WTC11 (cell line): ENCODE data around the gene TSPAN17. TPM values are rescaled to one million over a fixed set of nuclear protein-coding genes. Genes with fewer than 3 reads are reported as not detected.

ENCODE experiments used
- ATAC-seq: fragments of 200-7000 bp; cut with Tn5 transposase; 2 replicates; pipeline ENCODE4 v1.10.0; 2021; ENCODE audit warnings: mild to moderate bottlenecking, moderate library complexity
- CTCF ChIA-PET: fragments of 300-600 bp; sonication (Branson Sonifier 250); formaldehyde crosslinking; loops from one replicate; lab custom pipeline; 2021; ENCODE audit warnings: antibody characterized with exemption; lab: Charles Lee
- POLR2A ChIA-PET: fragments of 350-600 bp; sonication (Branson Sonifier 250); formaldehyde crosslinking; loops from one replicate; lab custom pipeline; 2021; ENCODE audit warnings: antibody characterized with exemption; lab: Charles Lee
- DNase-seq: peaks from one replicate; pipeline ENCODE4 v3.0.0; 2021; ENCODE audit warnings: low spot score
- H3K27ac Mint-ChIP-seq: 2 replicates; pipeline ENCODE4 v1.8.0; 2021; ENCODE audit warnings: mixed read lengths
- H3K27me3 Mint-ChIP-seq: 2 replicates; pipeline ENCODE4 v1.8.0; 2021; ENCODE audit warnings: low read depth, mild to moderate bottlenecking, moderate library complexity, mixed read lengths
- H3K36me3 Mint-ChIP-seq: 2 replicates; pipeline ENCODE4 v1.8.0; 2021; ENCODE audit warnings: mixed read lengths
- H3K4me1 Mint-ChIP-seq: 2 replicates; pipeline ENCODE4 v1.8.0; 2022; ENCODE audit warnings: mixed read lengths
- H3K4me3 Mint-ChIP-seq: 2 replicates; pipeline ENCODE4 v1.8.0; 2021; ENCODE audit warnings: mild to moderate bottlenecking, moderate library complexity, mixed read lengths
- H3K9me3 Mint-ChIP-seq: 2 replicates; pipeline ENCODE4 v1.8.0; 2021; ENCODE audit warnings: mixed read lengths
- CDX4 ChIP-seq: fragments of 250-450 bp; sonication (Bioruptor Pico); IDR thresholded peaks from 2 replicates; pipeline ENCODE4 v1.9.0; 2021; ENCODE audit warnings: moderate library complexity, mild to moderate bottlenecking, inconsistent platforms, borderline replicate concordance
- CREB1 ChIP-seq: sonication (generic); formaldehyde crosslinking; IDR thresholded peaks from 2 replicates; pipeline ENCODE4 v1.8.0; 2023; ENCODE audit warnings: mild to moderate bottlenecking, missing genetic modification reagents
- E2F1 ChIP-seq: sonication (generic); formaldehyde crosslinking; IDR thresholded peaks from 2 replicates; pipeline ENCODE4 v1.8.0; 2022; ENCODE audit warnings: mild to moderate bottlenecking, missing genetic modification reagents
- ELF4 ChIP-seq: sonication (generic); formaldehyde crosslinking; IDR thresholded peaks from 2 replicates; pipeline ENCODE4 v1.8.1; 2022; ENCODE audit warnings: low read depth, mild to moderate bottlenecking, moderate library complexity, missing genetic modification reagents
- ERG ChIP-seq: fragments of 250-450 bp; sonication (Bioruptor Pico); IDR thresholded peaks from 2 replicates; pipeline ENCODE4 v1.8.0; 2021; ENCODE audit warnings: mild to moderate bottlenecking
- ESRRA ChIP-seq: sonication (generic); formaldehyde crosslinking; IDR thresholded peaks from 2 replicates; pipeline ENCODE4 v1.8.1; 2022; ENCODE audit warnings: mild to moderate bottlenecking, missing genetic modification reagents, borderline replicate concordance
- FOXP4 ChIP-seq: sonication (generic); formaldehyde crosslinking; IDR thresholded peaks from 2 replicates; pipeline ENCODE4 v1.8.0; 2022; ENCODE audit warnings: mild to moderate bottlenecking, missing genetic modification reagents
- GRHL2 ChIP-seq: fragments of 250-450 bp; sonication (Bioruptor Pico); IDR thresholded peaks from 2 replicates; pipeline ENCODE4 v1.8.0; 2022; ENCODE audit warnings: mild to moderate bottlenecking, moderate library complexity; ENCODE audit not compliant: insufficient replicate concordance, severe bottlenecking
- KAT7 ChIP-seq: sonication (generic); formaldehyde crosslinking; IDR thresholded peaks from 2 replicates; pipeline ENCODE4 v1.8.1; 2023; ENCODE audit warnings: missing genetic modification reagents, mild to moderate bottlenecking, borderline replicate concordance
- MXD4 ChIP-seq: fragments of 250-450 bp; sonication (Bioruptor Pico); IDR thresholded peaks from 2 replicates; pipeline ENCODE4 v1.8.0; 2021; ENCODE audit warnings: mild to moderate bottlenecking, moderate library complexity, borderline replicate concordance
- NFATC4 ChIP-seq: fragments of 250-450 bp; sonication (Bioruptor Pico); IDR thresholded peaks from 2 replicates; pipeline ENCODE4 v1.9.0; 2021; ENCODE audit warnings: mild to moderate bottlenecking
- RELA ChIP-seq: sonication (generic); formaldehyde crosslinking; IDR thresholded peaks from 2 replicates; pipeline ENCODE4 v1.8.1; 2022; ENCODE audit warnings: missing genetic modification reagents, mild to moderate bottlenecking, borderline replicate concordance
- SMAD4 ChIP-seq: sonication (generic); formaldehyde crosslinking; IDR thresholded peaks from 2 replicates; pipeline ENCODE4 v1.8.0; 2022; ENCODE audit warnings: mild to moderate bottlenecking, missing genetic modification reagents
- ZNF138 ChIP-seq: sonication (generic); formaldehyde crosslinking; conservative IDR thresholded peaks from 2 replicates; pipeline ENCODE4 v1.8.1; 2022; ENCODE audit warnings: mild to moderate bottlenecking, moderate library complexity, missing genetic modification reagents
- ZNF263 ChIP-seq: sonication (generic); formaldehyde crosslinking; IDR thresholded peaks from 2 replicates; pipeline ENCODE4 v1.8.1; 2022; ENCODE audit warnings: low read depth, mild to moderate bottlenecking, moderate library complexity, missing genetic modification reagents
- ZNF423 ChIP-seq: fragments of 250-450 bp; sonication (Bioruptor Pico); IDR thresholded peaks from 2 replicates; pipeline ENCODE4 v2.1.2; 2022; ENCODE audit warnings: mild to moderate bottlenecking, moderate library complexity
- ZNF425 ChIP-seq: fragments of 250-450 bp; sonication (Bioruptor Pico); conservative IDR thresholded peaks from 2 replicates; pipeline ENCODE4 v1.9.0; 2021; ENCODE audit warnings: mild to moderate bottlenecking
- total RNA-seq: library from RNA; stranded (reverse); gene quantifications from 3 replicates; pipeline ENCODE4 v1.2.3, GENCODE V29; 2021

The TSPAN17 gene
- total RNA-seq, 1 experiment from 2014 or later, result 47.8 TPM

GRCh38 chr5:176632745-176633144 lies 14.5 kb upstream of the TSPAN17 start (continued):
- TF ChIP-seq MXD4 (CRISPR knock-in tag) (no peak), NFATC4 (CRISPR knock-in tag) (no peak), ZNF263 (CRISPR knock-in tag) (no peak), CDX4 (CRISPR knock-in tag) (no peak), KAT7 (CRISPR knock-in tag) (no peak), SMAD4 (CRISPR knock-in tag) (no peak), RELA (no peak)
- TF ChIP-seq, all 79 proteins: peak for 0

- Mint-ChIP-seq H3K4me3 (no peak overlapping the region), H3K27ac (no peak overlapping the region), H3K36me3 (no peaks in the 10 kb centered on the region), H3K27me3 (peaks cover 59% of the 10 kb centered on the region), H3K4me1 (peaks cover 44% of the 10 kb centered on the region), H3K9me3 (peaks cover 7% of the 10 kb centered on the region)
- ATAC-seq (no peak), DNase-seq (no peak)
- CTCF ChIA-PET, result interaction anchor here (1.3 to 2.3 kb wide), 2 partner anchors 27 kb away, joined by 3 to 8 read pairs; no protein-coding TSS in a partner anchor
- TF ChIP-seq ELF4 (CRISPR knock-in tag) (no peak), CREB1 (CRISPR knock-in tag) (no peak), ESRRA (CRISPR knock-in tag) (no peak), GRHL2 (CRISPR knock-in tag) (no peak), ZNF423 (CRISPR knock-in tag) (no peak)
- POLR2A ChIA-PET, result no interaction called here
Measured at GRCh38 chr5:176633598-176633997, 13.7 kb upstream of the TSPAN17 start.

- no peak overlapping the region for H3K4me3 Mint-ChIP-seq
- H3K36me3 Mint-ChIP-seq, result no peaks in the 10 kb centered on the region
- H3K9me3 Mint-ChIP-seq, result peaks cover 7% of the 10 kb centered on the region
- ChIA-PET POLR2A (no interaction called here), CTCF (interaction anchor here (1.0 kb wide), 1 partner anchor 24 kb away, joined by 3 read pairs; no protein-coding TSS in a partner anchor)
- no peak for TF ChIP-seq ZNF425 (CRISPR knock-in tag)
- no peak for TF ChIP-seq KAT7 (CRISPR knock-in tag)
- TF ChIP-seq ERG (CRISPR knock-in tag), result no peak
- no peak for TF ChIP-seq FOXP4 (CRISPR knock-in tag)
- no peak for TF ChIP-seq ZNF138 (CRISPR knock-in tag)
- no peak for TF ChIP-seq E2F1
- H3K4me1 Mint-ChIP-seq, result peaks cover 36% of the 10 kb centered on the region
- no peak overlapping the region for H3K27ac Mint-ChIP-seq
- peaks cover 34% of the 10 kb centered on the region for H3K27me3 Mint-ChIP-seq
- ATAC-seq (no peak), DNase-seq (no peak)
Measured at GRCh38 chr5:176636426-176636825, 10.9 kb upstream of the TSPAN17 start.
